Adrenal gland (tissue), 5 donors: ENCODE measurements around the gene PLOD2.

Experiments
- CTCF ChIP-seq, 6 experiments: fragments of 450-650 bp in 4 of 6; fragments of 200-600 bp in 2 of 6; sonication (generic) in 1 of 6; IDR thresholded peaks; 1 replicate in 5 of 6; 2 replicates in 1 of 6; pipeline versions ENCODE4 v1.5.1 to v1.8.0; 2016 to 2021; ENCODE audit warnings: antibody characterized with exemption in 6 of 6, mild to moderate bottlenecking in 2 of 6, moderate library complexity in 1 of 6
- POLR2A ChIP-seq, 2 donors: fragments of 450-650 bp; IDR thresholded peaks; one replicate each; pipeline ENCODE4 v1.6.1; 2017; ENCODE audit warnings: antibody characterized with exemption in 2 of 2, mild to moderate bottlenecking in 2 of 2, moderate library complexity in 1 of 2
- donor health status: DM: no; HTN: no; CAD: no.

GRCh38 chr3:146153429-146153828, 7.6 kb downstream of the PLOD2 start:
- TF ChIP-seq CTCF (IDR thresholded peaks at IDR 0.05) (no peak), POLR2A (IDR thresholded peaks at IDR 0.05) (no peak)
